Measurements from ENCODE around the gene PRKCB.

- no peak for TF ChIP-seq CTCF (IDR thresholded peaks at IDR 0.05)
- TF ChIP-seq POLR2A (IDR thresholded peaks at IDR 0.05): no peak
Observed at GRCh38 chr16:24206926-24207325, 371.1 kb downstream of the PRKCB start.

Measured in ovary (tissue), 3 donors.